GM19438 (cell line): ENCODE measurements around the gene BTBD16.
A peak's percentile ranks its signal among the peaks of the same experiment; 100 is the strongest.

Source experiments
- ATAC-seq: cut with Tn5 transposase; IDR thresholded peaks from one replicate; pipeline ENCODE4 v1.9.1; 2021; ENCODE audit warnings: low read depth; ENCODE audit not compliant: unreplicated experiment

The BTBD16 gene

DNA sequence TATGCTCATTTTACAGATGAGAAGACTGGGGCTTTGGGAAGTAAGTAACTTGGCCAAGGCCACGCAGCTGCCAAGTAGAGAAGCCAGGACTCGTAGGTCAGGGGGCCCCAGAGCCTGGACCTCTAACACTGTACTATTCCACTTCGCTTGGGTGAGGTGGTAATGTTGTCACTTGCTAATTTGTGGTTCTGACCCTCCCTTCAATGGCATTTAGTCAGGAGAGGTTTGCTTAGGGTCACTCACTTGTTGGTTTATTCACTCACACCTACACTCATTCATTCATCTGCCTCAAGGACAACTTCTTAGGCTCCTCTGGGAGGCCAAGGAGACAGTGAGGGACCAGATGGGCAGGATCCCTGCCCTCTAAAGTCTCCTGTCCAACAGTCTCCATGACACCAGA lies 21.3 kb downstream of the BTBD16 start:
- no peak for ATAC-seq

- no peak for ATAC-seq
These were observed 22.3 kb downstream of the BTBD16 start for GRCh38 chr10:122293156-122293960.

DNA sequence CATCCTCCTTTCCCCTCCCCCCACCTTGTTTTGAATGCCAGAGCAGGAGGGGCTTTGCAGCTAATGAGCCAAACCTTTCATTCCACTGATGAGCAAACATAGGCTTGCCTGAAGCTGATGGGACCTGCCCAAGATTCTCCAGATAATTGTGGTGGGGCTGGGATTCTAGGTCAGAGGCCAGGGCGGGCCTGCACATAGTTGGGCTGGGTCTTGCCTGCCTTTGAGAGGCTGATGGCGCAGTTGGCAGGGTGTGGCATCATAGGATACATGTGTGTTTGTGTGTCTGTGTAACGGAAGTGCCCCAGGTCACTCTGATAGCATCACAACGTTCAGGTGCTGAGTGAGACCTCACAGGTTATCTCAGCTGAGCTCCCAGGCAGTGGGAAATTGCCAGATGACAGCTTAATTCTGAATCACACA lies 22.9 kb downstream of the BTBD16 start:
- ATAC-seq, result no peak

- no peak for ATAC-seq
These were observed 23.7 kb downstream of the BTBD16 start for GRCh38 chr10:122294511-122295450.

DNA sequence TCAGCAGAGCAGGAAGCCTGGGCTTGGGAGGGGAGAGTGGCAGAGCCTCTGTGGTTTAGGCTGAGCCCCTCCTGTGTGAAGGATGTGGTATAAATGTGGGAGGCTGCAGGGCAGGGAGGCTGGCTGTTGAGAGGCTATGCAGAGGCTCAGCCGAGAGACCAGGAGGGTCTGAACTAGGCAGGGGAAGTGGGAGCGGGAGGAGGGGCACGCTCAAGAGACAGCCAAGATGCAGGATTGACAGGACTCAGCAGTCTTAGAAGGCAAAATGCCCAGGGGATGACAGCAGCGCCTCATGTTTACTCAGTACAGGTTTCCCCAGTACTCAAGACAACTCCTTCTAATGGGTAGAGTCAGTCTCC lies 24.3 kb downstream of the BTBD16 start:
- ATAC-seq, result no peak

- ATAC-seq, result no peak
These were observed 25.4 kb downstream of the BTBD16 start for GRCh38 chr10:122296363-122297120.

GRCh38 chr10:122297583-122297982 lies 26.5 kb downstream of the BTBD16 start:
- no peak for ATAC-seq

- no peak for ATAC-seq
These were observed 27.1 kb downstream of the BTBD16 start for GRCh38 chr10:122298206-122298597.

DNA sequence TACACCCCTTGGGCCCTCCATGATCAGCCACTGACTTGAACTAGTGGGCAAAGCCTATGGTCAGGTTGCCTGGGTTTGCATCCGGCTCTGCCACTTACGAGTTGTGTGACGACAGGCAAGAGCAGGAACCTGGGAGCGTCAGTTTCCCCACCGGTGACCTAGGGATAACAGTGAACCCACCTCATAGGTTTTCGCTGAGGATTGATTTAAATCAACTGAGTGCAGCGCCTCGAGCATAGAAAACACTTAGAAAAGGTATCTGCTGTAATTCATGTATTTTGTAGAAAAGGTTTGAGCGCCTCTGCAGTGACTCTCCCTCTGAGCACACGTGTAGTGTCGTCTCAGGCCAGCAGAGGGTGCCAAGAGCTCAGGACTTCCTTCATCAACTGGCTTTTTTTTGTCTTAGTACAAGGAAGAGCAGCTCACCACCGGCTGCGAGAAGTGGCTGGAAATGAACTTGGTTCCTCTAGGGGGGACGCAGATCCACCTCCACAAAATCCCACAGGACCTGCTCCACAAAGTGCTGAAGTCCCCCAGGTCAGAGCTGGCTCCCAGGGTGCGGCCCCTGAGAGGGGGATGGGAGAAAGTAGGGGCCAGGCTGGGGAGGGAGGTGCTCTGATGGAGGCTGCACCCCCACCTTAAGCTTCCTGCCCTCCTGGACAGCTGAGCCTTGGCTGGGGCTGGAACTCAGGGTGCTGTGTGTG lies 27.7 kb downstream of the BTBD16 start:
- ATAC-seq, result no peak

- ATAC-seq, result no peak
These were observed 28.5 kb downstream of the BTBD16 start for GRCh38 chr10:122299423-122300075.

DNA sequence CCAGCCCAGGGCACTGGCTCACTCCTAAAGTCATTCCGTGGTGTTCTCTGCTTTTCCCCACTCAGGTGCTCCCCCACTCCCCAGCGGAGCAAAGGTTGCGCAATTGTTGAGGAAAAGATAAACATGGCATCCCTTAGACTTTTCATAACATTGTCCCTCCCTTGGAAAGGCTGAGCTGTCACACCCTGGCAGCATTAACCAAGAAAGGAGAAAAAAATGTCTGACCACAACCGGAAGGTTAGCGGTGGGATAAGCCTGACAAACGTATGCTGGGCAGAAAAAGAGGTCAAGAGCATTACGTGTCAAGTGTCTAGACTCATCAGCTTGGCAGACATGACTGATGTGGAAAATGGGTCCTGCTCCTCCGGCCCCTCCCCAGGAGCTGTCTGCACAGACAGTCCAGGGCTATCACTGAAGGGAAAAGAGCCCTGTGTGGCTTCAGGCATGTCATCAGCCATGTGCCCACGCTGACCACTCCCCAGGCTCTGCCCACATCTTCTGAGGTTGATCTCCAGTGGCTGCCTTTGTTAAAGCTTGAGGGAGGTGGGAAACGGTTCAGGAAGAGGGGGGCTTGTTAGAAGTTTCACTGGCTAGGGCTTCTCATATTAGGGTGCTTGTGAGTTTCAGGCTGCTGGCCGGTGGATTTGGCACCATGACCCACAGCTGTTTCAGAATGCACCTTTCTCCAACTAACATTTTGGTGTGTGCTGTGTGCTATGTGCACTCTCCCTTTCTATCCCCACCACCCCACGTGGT lies 30.1 kb downstream of the BTBD16 start:
- no peak for ATAC-seq

- ATAC-seq, result no peak
These were observed 30.7 kb downstream of the BTBD16 start for GRCh38 chr10:122301811-122302115.

- no peak for ATAC-seq
These were observed 31.2 kb downstream of the BTBD16 start for GRCh38 chr10:122302315-122302714.

DNA sequence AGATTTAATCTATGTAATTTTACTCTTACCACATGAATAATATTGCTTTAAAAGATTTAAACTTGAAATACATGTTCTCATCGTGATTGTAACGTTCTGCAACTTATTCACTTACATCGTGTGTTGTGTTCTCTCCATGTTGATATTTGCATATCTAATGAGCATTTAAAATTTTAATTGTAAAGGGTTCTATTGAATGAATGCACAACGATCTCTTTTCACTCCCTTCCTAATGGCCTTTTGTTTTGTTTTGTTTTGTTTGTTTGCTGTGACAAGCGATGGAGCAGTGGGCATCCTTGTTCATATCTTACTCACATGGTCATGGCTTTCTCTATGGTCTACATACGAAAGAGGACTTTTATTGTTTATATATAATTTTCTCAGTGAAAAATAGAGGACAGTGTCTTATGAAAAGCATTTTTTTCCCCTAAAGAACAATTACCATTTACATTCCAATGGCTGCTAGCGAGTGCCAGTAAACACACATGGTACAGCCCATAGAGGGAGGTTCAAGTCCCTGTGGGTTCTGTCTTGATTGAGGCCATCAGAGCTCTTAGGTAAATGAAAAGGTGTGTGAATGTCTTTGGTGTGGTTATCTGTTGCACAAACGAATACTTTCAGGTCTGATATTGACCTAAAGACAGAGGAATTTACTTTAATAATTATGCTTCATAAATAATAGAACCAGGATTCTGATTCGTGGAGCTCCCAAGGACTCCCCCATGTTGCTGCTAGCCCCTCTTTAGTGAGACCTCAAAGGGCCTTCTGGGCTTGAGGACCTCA lies 32.4 kb downstream of the BTBD16 start:
- ATAC-seq, result no peak

GRCh38 chr10:122304054-122304579 lies 33.0 kb downstream of the BTBD16 start:
- no peak for ATAC-seq

DNA sequence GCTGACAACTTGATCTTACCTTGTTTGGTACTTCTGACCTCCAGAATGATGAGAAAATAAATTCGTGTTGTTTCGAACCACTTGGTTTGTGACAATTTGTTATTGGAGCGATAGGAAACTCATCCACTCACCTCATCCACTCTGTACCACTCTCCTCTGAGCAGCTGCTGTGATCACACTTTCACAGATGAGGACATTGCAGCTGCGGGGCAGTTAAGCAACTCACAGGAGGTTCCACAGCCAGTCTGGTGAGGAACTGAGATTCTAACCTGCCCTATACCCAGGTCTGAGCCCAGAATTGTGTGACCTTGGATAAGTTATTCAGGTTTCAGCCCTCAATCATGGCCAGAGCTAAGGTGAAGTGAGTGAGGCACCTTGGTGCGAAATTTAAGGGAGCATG lies 35.2 kb downstream of the BTBD16 start:
- ATAC-seq, result no peak

- ATAC-seq, result no peak
These were observed 35.6 kb downstream of the BTBD16 start for GRCh38 chr10:122306744-122307143.

- peak; percentile 56 for ATAC-seq
These were observed 36.7 kb downstream of the BTBD16 start for GRCh38 chr10:122307669-122308416.
